Measurements from ENCODE around the gene LRRC1.

The LRRC1 gene

DNA sequence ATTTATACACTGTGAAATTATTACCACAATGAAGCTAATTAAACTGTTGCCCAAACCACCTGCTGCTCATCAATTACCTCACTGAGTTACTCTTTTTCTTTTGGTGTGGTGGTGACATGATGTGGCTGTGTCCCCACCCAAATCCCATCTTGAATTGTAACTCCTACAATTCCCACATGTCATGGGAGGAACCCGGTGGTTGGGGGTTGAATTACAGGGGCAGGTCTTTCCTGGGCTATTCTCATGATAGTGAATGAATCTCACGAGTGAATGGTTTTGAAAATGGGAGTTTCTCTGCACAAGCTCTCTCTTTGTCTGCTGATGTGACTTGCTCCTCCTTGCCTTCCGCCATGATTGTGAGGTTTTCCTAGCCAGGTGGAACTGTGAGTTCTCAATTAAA is 145.0 kb downstream of the LRRC1 start:
- Mint-ChIP-seq H3K4me1 (ENCODE audit: low read depth) (peaks cover 3% of the 10 kb centered on the region), H3K36me3 (no peaks in the 10 kb centered on the region), H3K27ac (no peak overlapping the region), H3K9me3 (ENCODE audit: low read depth) (peaks cover 4% of the 10 kb centered on the region), H3K4me3 (no peak overlapping the region), H3K27me3 (no peaks in the 10 kb centered on the region)

GRCh38 chr6:53943395-53943794 is 148.6 kb downstream of the LRRC1 start:
- no peak overlapping the region for H3K27ac Mint-ChIP-seq
- no peak overlapping the region for H3K4me3 Mint-ChIP-seq
- peaks cover 5% of the 10 kb centered on the region for H3K27me3 Mint-ChIP-seq
- peaks cover 20% of the 10 kb centered on the region for H3K9me3 Mint-ChIP-seq (ENCODE audit: low read depth)
- H3K4me1 Mint-ChIP-seq (ENCODE audit: low read depth): peaks cover 3% of the 10 kb centered on the region
- no peaks in the 10 kb centered on the region for H3K36me3 Mint-ChIP-seq

GRCh38 chr6:53944091-53944490 is 149.3 kb downstream of the LRRC1 start:
- Mint-ChIP-seq H3K9me3 (ENCODE audit: low read depth) (peaks cover 21% of the 10 kb centered on the region), H3K4me3 (no peak overlapping the region), H3K4me1 (ENCODE audit: low read depth) (no peaks in the 10 kb centered on the region), H3K36me3 (no peaks in the 10 kb centered on the region), H3K27me3 (peaks cover 5% of the 10 kb centered on the region), H3K27ac (no peak overlapping the region)

DNA sequence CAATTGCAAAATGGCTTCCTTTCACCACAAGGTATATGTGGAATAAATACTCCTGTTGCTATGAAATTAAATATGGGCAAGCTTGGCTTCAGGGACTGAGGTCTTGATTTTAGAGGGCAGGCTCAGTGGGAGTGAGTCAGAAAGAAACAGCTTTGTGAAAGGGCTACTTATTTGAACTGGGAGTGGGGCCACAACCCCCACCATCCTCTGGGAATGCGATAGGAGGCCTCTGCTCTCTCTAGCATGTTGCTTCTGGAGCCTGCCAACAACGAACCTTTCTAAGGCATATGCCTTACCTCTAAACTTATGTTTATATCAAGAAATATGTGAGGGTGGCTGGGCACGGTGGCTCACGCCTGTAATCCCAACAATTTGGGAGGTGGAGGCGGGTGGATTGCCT is 149.7 kb downstream of the LRRC1 start:
- H3K36me3 Mint-ChIP-seq: no peaks in the 10 kb centered on the region
- H3K4me1 Mint-ChIP-seq (ENCODE audit: low read depth): no peaks in the 10 kb centered on the region
- no peak overlapping the region for H3K4me3 Mint-ChIP-seq
- peaks cover 21% of the 10 kb centered on the region for H3K9me3 Mint-ChIP-seq (ENCODE audit: low read depth)
- H3K27ac Mint-ChIP-seq: no peak overlapping the region
- peaks cover 5% of the 10 kb centered on the region for H3K27me3 Mint-ChIP-seq

DNA sequence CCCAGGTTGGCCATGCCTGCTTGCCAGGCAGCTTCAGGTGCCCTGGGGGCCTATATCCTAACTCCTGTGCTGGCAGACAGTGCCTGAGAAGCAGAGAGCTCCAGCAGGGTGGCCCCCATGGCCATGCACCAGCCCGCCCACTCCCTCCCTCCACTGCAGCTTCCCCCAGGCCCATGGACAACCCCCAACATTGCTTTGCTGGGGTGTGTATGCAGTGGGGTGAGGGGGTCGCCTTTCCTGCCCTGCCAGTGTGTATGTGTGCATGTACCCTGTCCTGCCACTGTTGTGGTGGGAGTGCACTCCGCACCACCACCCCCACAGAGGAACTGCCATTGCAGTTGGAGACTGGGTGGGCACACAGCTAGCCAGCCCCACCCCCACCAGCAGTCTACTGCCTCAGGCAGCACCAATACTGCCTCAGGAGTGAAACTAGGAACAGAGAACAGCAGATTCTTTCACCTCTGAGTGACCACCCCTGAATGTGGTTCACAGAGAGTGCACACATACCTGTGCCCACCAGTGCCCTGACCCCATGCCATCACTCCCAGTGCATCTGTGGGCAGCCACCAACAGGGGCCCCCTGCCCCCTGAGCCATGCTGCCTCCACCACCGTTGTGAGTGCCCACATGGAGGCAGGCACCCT is 151.1 kb downstream of the LRRC1 start:
- Mint-ChIP-seq H3K27ac (no peak overlapping the region), H3K4me3 (no peak overlapping the region), H3K36me3 (no peaks in the 10 kb centered on the region), H3K4me1 (ENCODE audit: low read depth) (no peaks in the 10 kb centered on the region), H3K9me3 (ENCODE audit: low read depth) (peaks cover 21% of the 10 kb centered on the region), H3K27me3 (peaks cover 5% of the 10 kb centered on the region)

GRCh38 chr6:53947780-53948179 is 153.0 kb downstream of the LRRC1 start:
- Mint-ChIP-seq H3K4me1 (ENCODE audit: low read depth) (no peaks in the 10 kb centered on the region), H3K36me3 (no peaks in the 10 kb centered on the region), H3K27ac (no peak overlapping the region), H3K4me3 (no peak overlapping the region), H3K27me3 (peaks cover 5% of the 10 kb centered on the region), H3K9me3 (ENCODE audit: low read depth) (peaks cover 24% of the 10 kb centered on the region)

- Mint-ChIP-seq H3K27me3 (peaks cover 4% of the 10 kb centered on the region), H3K9me3 (ENCODE audit: low read depth) (peaks cover 24% of the 10 kb centered on the region), H3K36me3 (no peaks in the 10 kb centered on the region)
Observed at GRCh38 chr6:53951383-53951782, 156.6 kb downstream of the LRRC1 start.

DNA sequence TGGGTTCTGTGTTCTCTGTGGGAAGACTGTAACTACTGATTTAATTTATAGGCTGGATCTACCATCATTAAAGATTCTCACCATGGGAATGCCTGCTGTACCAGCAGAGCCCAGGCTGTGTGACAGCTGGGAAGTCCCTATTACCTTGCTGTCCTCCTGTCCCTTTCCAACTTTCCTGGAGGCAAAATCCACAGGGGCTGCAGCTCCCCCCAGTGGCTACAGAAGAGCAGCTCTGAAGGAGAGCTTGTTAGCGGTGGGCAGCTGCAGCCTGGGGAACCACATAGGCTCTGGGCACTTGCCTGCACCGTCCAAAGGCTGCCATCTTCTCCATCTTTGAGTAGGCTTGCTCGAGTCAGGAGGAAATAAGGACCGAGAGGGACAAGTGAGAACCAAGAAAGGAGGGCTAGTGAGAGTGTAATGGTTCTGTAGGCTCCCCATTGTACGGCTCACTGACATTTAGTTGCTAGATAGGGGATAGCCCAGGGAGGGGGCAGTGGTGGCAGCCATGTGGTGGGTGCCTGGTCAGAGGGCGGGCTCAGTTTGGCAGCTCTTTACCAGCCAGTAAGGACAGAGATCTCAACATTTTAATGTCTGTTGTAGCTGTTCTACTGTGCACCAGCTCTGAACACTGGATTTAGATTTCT is 161.4 kb downstream of the LRRC1 start:
- Mint-ChIP-seq H3K9me3 (ENCODE audit: low read depth) (peaks cover 3% of the 10 kb centered on the region), H3K27me3 (no peaks in the 10 kb centered on the region), H3K4me1 (ENCODE audit: low read depth) (no peaks in the 10 kb centered on the region), H3K4me3 (no peak overlapping the region), H3K36me3 (no peaks in the 10 kb centered on the region), H3K27ac (no peak overlapping the region)

More at GRCh38 chr6:53951383-53951782, 156.6 kb downstream of the LRRC1 start:
- Mint-ChIP-seq H3K4me3 (no peak overlapping the region), H3K27ac (no peak overlapping the region), H3K4me1 (ENCODE audit: low read depth) (no peaks in the 10 kb centered on the region)

GRCh38 chr6:53956804-53957203 is 162.0 kb downstream of the LRRC1 start:
- peaks cover 3% of the 10 kb centered on the region for H3K9me3 Mint-ChIP-seq (ENCODE audit: low read depth)
- no peak overlapping the region for H3K27ac Mint-ChIP-seq
- no peak overlapping the region for H3K4me3 Mint-ChIP-seq
- no peaks in the 10 kb centered on the region for H3K36me3 Mint-ChIP-seq
- H3K27me3 Mint-ChIP-seq: no peaks in the 10 kb centered on the region
- no peaks in the 10 kb centered on the region for H3K4me1 Mint-ChIP-seq (ENCODE audit: low read depth)

DNA sequence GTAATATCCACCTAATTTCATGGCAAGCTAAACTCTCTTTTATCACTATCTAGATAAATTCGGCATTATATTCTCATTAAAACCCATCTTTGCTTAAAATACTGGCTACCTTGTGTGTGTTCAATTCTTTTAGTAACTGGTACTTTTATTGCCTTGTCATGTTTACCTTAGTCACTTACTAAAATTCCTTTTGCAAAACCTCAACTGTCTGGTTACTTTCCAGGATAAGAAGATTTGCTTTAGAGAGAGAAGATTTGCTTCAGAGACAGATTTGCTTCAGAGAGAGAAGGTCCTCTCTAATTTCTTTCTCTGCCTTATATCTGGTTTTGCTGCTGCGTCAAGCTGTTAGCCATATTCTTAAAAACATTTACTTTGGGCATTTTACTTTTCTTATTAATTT is 164.9 kb downstream of the LRRC1 start:
- Mint-ChIP-seq H3K27ac (no peak overlapping the region), H3K27me3 (peaks cover 2% of the 10 kb centered on the region), H3K4me3 (no peak overlapping the region), H3K36me3 (no peaks in the 10 kb centered on the region), H3K4me1 (ENCODE audit: low read depth) (no peaks in the 10 kb centered on the region), H3K9me3 (ENCODE audit: low read depth) (no peaks in the 10 kb centered on the region)

- Mint-ChIP-seq H3K4me3 (no peak overlapping the region), H3K27ac (no peak overlapping the region), H3K36me3 (no peaks in the 10 kb centered on the region), H3K27me3 (peaks cover 2% of the 10 kb centered on the region), H3K9me3 (ENCODE audit: low read depth) (no peaks in the 10 kb centered on the region), H3K4me1 (ENCODE audit: low read depth) (no peaks in the 10 kb centered on the region)
Observed at GRCh38 chr6:53960311-53960710, 165.5 kb downstream of the LRRC1 start.

DNA sequence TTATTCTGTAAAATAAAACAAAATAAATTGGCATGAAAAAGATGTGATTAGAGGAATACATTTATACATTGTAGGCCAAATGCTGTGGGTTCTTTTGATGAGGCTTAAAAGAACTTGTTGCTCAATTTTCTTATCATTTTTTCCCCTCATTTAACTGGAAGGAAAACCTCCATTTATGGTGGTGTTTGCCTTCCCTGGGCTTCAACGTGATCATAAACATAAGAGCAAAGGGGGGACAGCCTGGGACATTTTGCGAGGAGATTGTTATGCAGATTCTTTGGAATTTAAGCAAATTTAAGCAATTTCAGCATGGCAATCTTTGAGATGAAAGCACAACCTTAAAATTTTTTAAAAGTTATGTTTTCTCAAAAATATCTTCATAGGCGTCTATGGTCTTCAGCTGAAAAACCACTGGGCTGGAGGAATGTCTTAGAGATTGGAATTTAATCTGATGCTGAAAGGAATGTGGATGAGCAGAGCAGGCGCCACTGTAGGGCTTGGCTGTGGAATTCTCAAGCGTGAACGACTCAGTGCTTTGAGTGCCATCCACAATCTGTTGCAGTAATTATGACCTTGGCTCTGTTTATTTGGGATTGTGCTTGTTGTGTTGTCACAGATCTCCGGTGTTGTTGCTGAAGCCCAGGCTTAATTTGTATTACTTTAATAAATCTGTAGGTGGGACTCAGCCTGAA is 167.0 kb downstream of the LRRC1 start:
- peaks cover 2% of the 10 kb centered on the region for H3K27me3 Mint-ChIP-seq
- no peak overlapping the region for H3K27ac Mint-ChIP-seq

GRCh38 chr6:53962646-53963045 is 167.8 kb downstream of the LRRC1 start:
- H3K36me3 Mint-ChIP-seq: no peaks in the 10 kb centered on the region
- no peaks in the 10 kb centered on the region for H3K9me3 Mint-ChIP-seq (ENCODE audit: low read depth)
- no peak overlapping the region for H3K27ac Mint-ChIP-seq
- no peaks in the 10 kb centered on the region for H3K4me1 Mint-ChIP-seq (ENCODE audit: low read depth)
- peaks cover 2% of the 10 kb centered on the region for H3K27me3 Mint-ChIP-seq
- H3K4me3 Mint-ChIP-seq: no peak overlapping the region

More for the DNA sequence above, 167.0 kb downstream of the LRRC1 start:
- no peaks in the 10 kb centered on the region for H3K4me1 Mint-ChIP-seq (ENCODE audit: low read depth)
- H3K9me3 Mint-ChIP-seq (ENCODE audit: low read depth): no peaks in the 10 kb centered on the region
- H3K36me3 Mint-ChIP-seq: no peaks in the 10 kb centered on the region
- no peak overlapping the region for H3K4me3 Mint-ChIP-seq

- H3K36me3 Mint-ChIP-seq: no peaks in the 10 kb centered on the region
- H3K27me3 Mint-ChIP-seq: no peaks in the 10 kb centered on the region
- no peaks in the 10 kb centered on the region for H3K9me3 Mint-ChIP-seq (ENCODE audit: low read depth)
- no peaks in the 10 kb centered on the region for H3K4me1 Mint-ChIP-seq (ENCODE audit: low read depth)
- H3K27ac Mint-ChIP-seq: no peak overlapping the region
- H3K4me3 Mint-ChIP-seq: no peak overlapping the region
Observed at GRCh38 chr6:53967415-53967814, 172.6 kb downstream of the LRRC1 start.
